ENCODE results near the gene DPEP1. TPM values are rescaled to one million over a fixed set of nuclear protein-coding genes. Genes with fewer than 3 reads are reported as not detected.
A peak's percentile ranks its signal among the peaks of the same experiment; 100 is the strongest.

Gene DPEP1
- total RNA-seq, 2 donors from 2014 or later = 0.16 TPM; not detected in 1

DNA sequence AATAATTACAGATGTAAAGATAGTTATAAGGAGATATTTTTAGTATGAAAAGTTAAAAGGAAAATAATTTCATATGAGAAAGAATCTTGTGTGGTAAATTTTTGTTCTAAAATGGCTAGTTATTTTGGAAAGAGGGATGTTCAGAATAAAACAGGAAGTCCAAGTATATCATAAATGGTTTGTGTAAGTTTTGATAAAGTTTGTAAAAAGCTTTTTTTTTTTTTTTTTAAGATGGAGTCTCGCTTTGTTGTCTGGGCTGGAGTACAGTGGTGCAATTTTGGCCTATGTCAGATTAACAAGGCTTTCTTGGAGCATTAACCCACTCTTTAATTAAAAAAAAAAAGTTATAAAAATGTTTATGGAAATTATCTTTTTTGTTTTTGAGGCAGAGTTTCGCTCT, 64.8 kb downstream of the DPEP1 start:
- Histone ChIP-seq H3K4me1 (no peaks in the 10 kb centered on the region), H3K36me3 (no peaks in the 10 kb centered on the region), H3K27me3 (no peaks in the 10 kb centered on the region), H3K4me3 (no peak overlapping the region), H3K9me3 (no peaks in the 10 kb centered on the region), H3K27ac (no peak overlapping the region)
- DNase-seq (ENCODE audit: low spot score) = no peak
- no peak for TF ChIP-seq CTCF (IDR thresholded peaks at IDR 0.05)

- Histone ChIP-seq H3K4me1 (peaks cover 0 to 15% of the 10 kb centered on the region in 2 donors), H3K27ac (no peak overlapping the region), H3K9me3 (no peaks in the 10 kb centered on the region), H3K36me3 (no peaks in the 10 kb centered on the region), H3K4me3 (peak overlapping the region in 1 of 2 donors; percentile 85), H3K27me3 (no peaks in the 10 kb centered on the region)
- no peak for TF ChIP-seq CTCF (IDR thresholded peaks at IDR 0.05)
- DNase-seq (ENCODE audit: low spot score) = no peak
These were observed 72.5 kb downstream of the DPEP1 start for GRCh38 chr16:89685916-89686315.

DNA sequence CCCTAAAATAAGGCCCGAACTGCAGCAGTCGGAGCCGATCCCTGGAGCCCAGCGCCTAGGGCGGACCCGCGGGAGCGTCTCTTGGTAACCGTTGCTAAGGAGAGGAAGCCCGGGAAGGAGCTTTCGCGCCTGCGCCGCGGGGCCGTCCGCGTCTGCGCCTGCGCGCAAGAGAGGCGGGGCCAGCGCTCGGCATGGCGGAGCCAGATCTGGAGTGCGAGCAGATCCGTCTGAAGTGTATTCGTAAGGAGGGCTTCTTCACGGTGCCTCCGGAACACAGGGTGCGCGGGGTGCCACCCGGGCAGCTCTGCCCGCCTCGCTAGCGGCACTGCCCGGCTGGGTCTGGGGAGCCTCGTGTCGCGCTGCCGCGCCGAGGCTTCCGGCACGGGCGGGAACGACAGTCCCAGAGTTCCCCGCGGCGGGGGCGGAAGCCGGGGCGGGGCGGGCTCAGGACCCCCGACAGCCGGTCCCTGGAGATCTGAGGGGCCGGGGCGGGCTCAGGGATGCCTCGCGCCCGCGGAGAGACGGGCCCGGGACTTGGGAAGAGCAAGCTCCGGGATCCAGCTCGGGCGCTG, 73.2 kb downstream of the DPEP1 start, which contains the start of gene CDK10:
Gene CDK10, plus strand, starts transcription at position 170 of the 572 bp plus-strand sequence. Its CDS starts 22 bp downstream, at position 192.
- Histone ChIP-seq H3K27ac (peak within 1 kb of the TSS; percentile 84 to 86), H3K27me3 (no peaks in the 10 kb centered on the region), H3K4me3 (peak within 1 kb of the TSS; percentile 76 to 85), H3K9me3 (no peaks in the 10 kb centered on the region), H3K4me1 (peaks cover 0 to 15% of the 10 kb centered on the region in 2 donors), H3K36me3 (peaks cover 6% of the 10 kb centered on the region)
- DNase-seq (ENCODE audit: low spot score) = peak; percentile 89
- peak in 1 of 2 donors; percentile 18 for TF ChIP-seq CTCF (IDR thresholded peaks at IDR 0.05)

- peaks cover 0 to 15% of the 10 kb centered on the region in 2 donors for H3K4me1 ChIP-seq
- no peak for TF ChIP-seq CTCF (IDR thresholded peaks at IDR 0.05)
- H3K36me3 ChIP-seq = peaks cover 11% of the 10 kb centered on the region
- peak overlapping the region; percentile 76 to 85 for H3K4me3 ChIP-seq
- H3K9me3 ChIP-seq = no peaks in the 10 kb centered on the region
- DNase-seq (ENCODE audit: low spot score) = no peak
- H3K27me3 ChIP-seq = no peaks in the 10 kb centered on the region
- peak overlapping the region; percentile 84 to 86 for H3K27ac ChIP-seq
These were observed 73.9 kb downstream of the DPEP1 start for GRCh38 chr16:89687092-89687940.

Other genes with a start within 250 kb of the DPEP1 start
- gene ANKRD11, start 123.1 kb upstream of the DPEP1 start, total RNA-seq = 10 to 100 TPM; 55.2 to 68.1 TPM
- gene SPG7, start 105.2 kb upstream of the DPEP1 start, total RNA-seq = 100 to 1,000 TPM in 1 of 2 donors, 10 to 100 TPM in 1; 72.8 to 216 TPM
- gene RPL13, start 53.0 kb upstream of the DPEP1 start, total RNA-seq = 1,000 to 10,000 TPM; 4,239 to 4,547 TPM
- gene CPNE7, start 37.9 kb upstream of the DPEP1 start, total RNA-seq = not detected
- gene CHMP1A, start 44.1 kb downstream of the DPEP1 start, total RNA-seq = 10 to 100 TPM; 39.0 to 73.3 TPM
- 1 to 10 TPM; 1.1 to 2.2 TPM for gene SPATA33, start 44.2 kb downstream of the DPEP1 start, total RNA-seq
- gene CDK10, start 73.0 kb downstream of the DPEP1 start, total RNA-seq = 10 to 100 TPM; 13.8 to 20.2 TPM
- 10 to 100 TPM in 1 of 2 donors, 1 to 10 TPM in 1; 5.9 to 12.7 TPM for gene SPATA2L, start 88.1 kb downstream of the DPEP1 start, total RNA-seq
- gene VPS9D1, start 107.3 kb downstream of the DPEP1 start, total RNA-seq = 10 to 100 TPM in 1 of 2 donors, 1 to 10 TPM in 1; 7.3 to 11.3 TPM
- 10 to 100 TPM; 10.0 to 11.1 TPM for gene ZNF276, start 107.9 kb downstream of the DPEP1 start, total RNA-seq
- gene FANCA, start 203.0 kb downstream of the DPEP1 start, total RNA-seq = 1 to 10 TPM in 1 of 2 donors, under 1 TPM in 1; 0.70 to 1.5 TPM
- 1 to 10 TPM in 1 of 2 donors, under 1 TPM in 1; 0.90 to 1.8 TPM for gene SPIRE2, start 214.8 kb downstream of the DPEP1 start, total RNA-seq